Nephron progenitor cell (in vitro differentiated cells): Measurements from ENCODE around the gene BCAM.
"Not testable (repeated sequence)": the region's sequence is repeated elsewhere in the genome, so short reads cannot be mapped to it uniquely, and the experiment has no call there.

Experiments used
- DNase-seq: peaks from one replicate; pipeline ENCODE4 v3.0.0; 2021
- H3K27ac Mint-ChIP-seq: 2 replicates; pipeline ENCODE4 v1.8.0; 2021; ENCODE audit warnings: mild to moderate bottlenecking, moderate library complexity, mixed read lengths
- H3K27me3 Mint-ChIP-seq: 2 replicates; pipeline ENCODE4 v1.8.0; 2021; ENCODE audit warnings: mild to moderate bottlenecking, low read depth, mixed read lengths; ENCODE audit not compliant: poor library complexity
- H3K36me3 Mint-ChIP-seq: 2 replicates; pipeline ENCODE4 v1.8.0; 2021; ENCODE audit warnings: low read depth, mixed read lengths
- H3K4me1 Mint-ChIP-seq: 2 replicates; pipeline ENCODE4 v1.8.0; 2021; ENCODE audit warnings: mixed read lengths
- H3K4me3 Mint-ChIP-seq: 2 replicates; pipeline ENCODE4 v1.8.0; 2021; ENCODE audit warnings: mild to moderate bottlenecking, moderate library complexity, mixed read lengths
- H3K9me3 Mint-ChIP-seq: 2 replicates; pipeline ENCODE4 v1.8.0; 2021; ENCODE audit warnings: mild to moderate bottlenecking, moderate library complexity, mixed read lengths
- CTCF ChIP-seq: fragments of 200-600 bp; sonication (generic); IDR thresholded peaks from 2 replicates; pipeline ENCODE4 v1.5.0; 2021; ENCODE audit warnings: antibody characterized with exemption

The BCAM gene

GRCh38 chr19:44777715-44778347 is 31.1 kb upstream of the BCAM start, which contains the start of gene CBLC:
CBLC (plus strand) TSS chr19:44777890; CDS start chr19:44777932, 42 bp downstream.
- H3K36me3 Mint-ChIP-seq = no peaks in the 10 kb centered on the region
- DNase-seq = peak; percentile 71
- H3K4me1 Mint-ChIP-seq = peaks cover 8% of the 10 kb centered on the region
- no peak for TF ChIP-seq CTCF
- H3K4me3 Mint-ChIP-seq = no peak within 1 kb of the TSS
- H3K27ac Mint-ChIP-seq = no peak within 1 kb of the TSS
- no peaks in the 10 kb centered on the region for H3K9me3 Mint-ChIP-seq
- peaks cover 38% of the 10 kb centered on the region for H3K27me3 Mint-ChIP-seq

DNA sequence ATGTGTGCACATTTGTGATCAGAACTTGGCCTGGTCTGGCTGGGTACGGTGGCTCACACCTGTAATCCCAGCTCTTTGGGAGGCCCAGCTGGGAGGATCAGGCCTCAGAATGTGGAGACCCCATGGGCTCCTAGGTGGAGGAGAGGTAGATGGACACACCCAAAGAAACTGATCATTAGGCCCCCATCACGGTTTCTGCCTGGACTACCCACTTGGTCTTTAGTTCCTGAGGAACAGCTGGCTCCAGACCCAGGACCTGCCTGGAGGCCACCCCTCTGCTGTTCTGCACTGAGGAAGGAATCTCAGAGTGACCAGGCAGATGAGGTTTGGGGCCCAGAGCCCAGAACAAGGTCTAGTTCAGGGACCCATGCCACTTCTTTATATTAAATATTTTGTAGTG is 29.8 kb upstream of the BCAM start:
- H3K27me3 Mint-ChIP-seq = peaks cover 25% of the 10 kb centered on the region
- H3K36me3 Mint-ChIP-seq = no peaks in the 10 kb centered on the region
- H3K27ac Mint-ChIP-seq = no peak overlapping the region
- H3K4me1 Mint-ChIP-seq = peaks cover 8% of the 10 kb centered on the region
- no peak overlapping the region for H3K4me3 Mint-ChIP-seq
- DNase-seq = no peak
- TF ChIP-seq CTCF = no peak
- no peaks in the 10 kb centered on the region for H3K9me3 Mint-ChIP-seq

DNA sequence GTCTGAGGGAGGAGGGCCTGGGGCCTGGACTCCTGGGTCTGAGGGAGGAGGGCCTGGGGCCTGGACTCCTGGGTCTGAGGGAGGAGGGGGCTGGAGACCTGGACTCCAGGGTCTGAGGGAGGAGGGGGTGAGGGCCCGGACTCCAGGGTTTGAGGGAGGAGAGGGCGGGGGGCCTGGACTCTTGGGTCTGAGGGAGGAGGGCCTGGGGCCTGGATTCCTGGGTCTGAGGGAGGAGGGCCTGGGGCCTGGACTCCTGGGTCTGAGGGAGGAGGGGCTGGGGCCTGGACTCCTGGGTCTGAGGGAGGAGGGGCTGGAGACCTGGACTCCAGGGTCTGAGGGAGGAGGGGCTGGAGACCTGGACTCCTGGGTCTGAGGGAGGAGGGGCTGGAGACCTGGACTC is 27.2 kb upstream of the BCAM start:
- not testable (repeated sequence) for DNase-seq, H3K27ac Mint-ChIP-seq, H3K9me3 Mint-ChIP-seq, H3K4me3 Mint-ChIP-seq, H3K4me1 Mint-ChIP-seq, H3K36me3 Mint-ChIP-seq
- H3K27me3 Mint-ChIP-seq = peaks cover 19% of the 10 kb centered on the region

DNA sequence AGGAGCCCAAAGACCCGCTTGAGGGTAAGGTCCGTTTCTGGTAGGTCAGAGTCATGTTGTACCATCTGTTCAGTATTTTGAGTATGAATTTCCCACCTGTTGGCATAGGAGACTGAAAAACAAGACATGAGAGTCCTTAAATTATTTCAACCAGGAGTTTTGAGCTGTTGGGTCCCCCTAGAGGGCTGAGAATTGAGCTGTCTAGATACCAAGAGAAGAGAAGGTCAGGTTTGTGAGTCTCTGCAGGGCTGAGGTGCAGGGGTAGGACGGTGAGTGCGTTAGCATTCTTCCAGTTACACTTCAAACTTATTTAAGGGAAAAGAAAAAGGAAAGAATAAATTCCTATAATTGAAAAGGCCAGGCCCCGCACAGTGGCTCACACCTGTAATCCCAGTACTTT is 26.2 kb upstream of the BCAM start:
- Mint-ChIP-seq H3K9me3 (no peaks in the 10 kb centered on the region), H3K4me3 (no peak overlapping the region), H3K27me3 (peaks cover 9% of the 10 kb centered on the region), H3K4me1 (peaks cover 6% of the 10 kb centered on the region), H3K27ac (no peak overlapping the region), H3K36me3 (no peaks in the 10 kb centered on the region)
- no peak for TF ChIP-seq CTCF
- DNase-seq = no peak

- H3K36me3 Mint-ChIP-seq = no peaks in the 10 kb centered on the region
- DNase-seq = no peak
- peaks cover 6% of the 10 kb centered on the region for H3K4me1 Mint-ChIP-seq
- TF ChIP-seq CTCF = no peak
- H3K9me3 Mint-ChIP-seq = no peaks in the 10 kb centered on the region
- peaks cover 7% of the 10 kb centered on the region for H3K27me3 Mint-ChIP-seq
- no peak overlapping the region for H3K27ac Mint-ChIP-seq
- H3K4me3 Mint-ChIP-seq = no peak overlapping the region
Observed at GRCh38 chr19:44783545-44783944, 25.4 kb upstream of the BCAM start.

GRCh38 chr19:44785271-44785670 is 23.6 kb upstream of the BCAM start:
- peaks cover 3% of the 10 kb centered on the region for H3K27me3 Mint-ChIP-seq
- H3K27ac Mint-ChIP-seq = no peak overlapping the region
- peaks cover 6% of the 10 kb centered on the region for H3K4me1 Mint-ChIP-seq
- H3K36me3 Mint-ChIP-seq = no peaks in the 10 kb centered on the region
- DNase-seq = no peak
- no peaks in the 10 kb centered on the region for H3K9me3 Mint-ChIP-seq
- no peak for TF ChIP-seq CTCF
- H3K4me3 Mint-ChIP-seq = no peak overlapping the region
